NB4 (cell line): ENCODE results near the gene POLR2H.

Experiments used
- DNase-seq: peaks from one replicate; pipeline ENCODE4 v3.0.0; 2010; ENCODE audit warnings: low read depth
- H3K4me3 ChIP-seq: one replicate; pipeline ENCODE4 v1.5.1; 2011; ENCODE audit warnings: mild to moderate bottlenecking, low read depth, low read length, moderate library complexity
- MYC ChIP-seq: IDR thresholded peaks from 2 replicates; pipeline ENCODE4 v1.6.1; 2011; ENCODE audit warnings: low read depth, low read length
- POLR2A ChIP-seq: IDR thresholded peaks from 2 replicates; pipeline ENCODE4 v1.6.1; 2011; ENCODE audit warnings: mild to moderate bottlenecking; ENCODE audit not compliant: insufficient read length; ENCODE audit errors: extremely low read depth
- TF ChIP-seq, protein P1 (sequence below): IDR thresholded peaks from one replicate; pipeline ENCODE4 v1.5.1; 2012; ENCODE audit warnings: low read depth, low read length
- TF ChIP-seq, protein P2 (sequence below): IDR thresholded peaks from 2 replicates; pipeline ENCODE4 v1.6.1; 2011; ENCODE audit warnings: low read depth, low read length

Gene POLR2H

DNA sequence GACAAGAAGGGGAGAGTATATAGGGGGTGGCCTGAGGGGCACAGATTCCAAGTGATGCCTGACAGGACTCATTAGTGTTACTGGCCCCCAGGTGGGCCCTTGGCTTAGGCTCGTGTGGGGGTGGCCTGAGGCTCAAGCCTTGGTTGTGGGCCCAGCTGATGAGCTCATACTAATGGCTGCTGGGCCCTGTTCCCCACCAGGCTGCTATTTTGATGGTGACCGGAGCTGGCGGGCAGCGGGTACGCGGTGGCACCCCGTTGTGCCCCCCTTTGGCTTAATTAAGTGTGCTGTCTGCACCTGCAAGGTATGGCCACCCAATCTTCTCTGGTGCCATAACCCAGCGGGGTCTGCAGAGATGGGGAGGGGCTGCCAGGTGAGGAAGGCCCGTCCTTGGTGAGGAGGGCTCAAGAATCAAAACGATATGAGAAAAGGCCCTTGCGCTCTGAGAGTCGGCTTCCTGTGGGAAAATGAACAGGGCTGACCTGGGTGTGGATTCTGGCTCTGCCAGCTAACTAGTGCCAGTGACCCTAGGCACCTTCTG is 25.7 kb downstream of the POLR2H start:
- no peak overlapping the region for H3K4me3 ChIP-seq
- no peak for TF ChIP-seq POLR2A
- no peak for TF ChIP-seq MYC
- TF ChIP-seq, protein P1, sequence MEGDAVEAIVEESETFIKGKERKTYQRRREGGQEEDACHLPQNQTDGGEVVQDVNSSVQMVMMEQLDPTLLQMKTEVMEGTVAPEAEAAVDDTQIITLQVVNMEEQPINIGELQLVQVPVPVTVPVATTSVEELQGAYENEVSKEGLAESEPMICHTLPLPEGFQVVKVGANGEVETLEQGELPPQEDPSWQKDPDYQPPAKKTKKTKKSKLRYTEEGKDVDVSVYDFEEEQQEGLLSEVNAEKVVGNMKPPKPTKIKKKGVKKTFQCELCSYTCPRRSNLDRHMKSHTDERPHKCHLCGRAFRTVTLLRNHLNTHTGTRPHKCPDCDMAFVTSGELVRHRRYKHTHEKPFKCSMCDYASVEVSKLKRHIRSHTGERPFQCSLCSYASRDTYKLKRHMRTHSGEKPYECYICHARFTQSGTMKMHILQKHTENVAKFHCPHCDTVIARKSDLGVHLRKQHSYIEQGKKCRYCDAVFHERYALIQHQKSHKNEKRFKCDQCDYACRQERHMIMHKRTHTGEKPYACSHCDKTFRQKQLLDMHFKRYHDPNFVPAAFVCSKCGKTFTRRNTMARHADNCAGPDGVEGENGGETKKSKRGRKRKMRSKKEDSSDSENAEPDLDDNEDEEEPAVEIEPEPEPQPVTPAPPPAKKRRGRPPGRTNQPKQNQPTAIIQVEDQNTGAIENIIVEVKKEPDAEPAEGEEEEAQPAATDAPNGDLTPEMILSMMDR, result no peak
- DNase-seq, result no peak

DNA sequence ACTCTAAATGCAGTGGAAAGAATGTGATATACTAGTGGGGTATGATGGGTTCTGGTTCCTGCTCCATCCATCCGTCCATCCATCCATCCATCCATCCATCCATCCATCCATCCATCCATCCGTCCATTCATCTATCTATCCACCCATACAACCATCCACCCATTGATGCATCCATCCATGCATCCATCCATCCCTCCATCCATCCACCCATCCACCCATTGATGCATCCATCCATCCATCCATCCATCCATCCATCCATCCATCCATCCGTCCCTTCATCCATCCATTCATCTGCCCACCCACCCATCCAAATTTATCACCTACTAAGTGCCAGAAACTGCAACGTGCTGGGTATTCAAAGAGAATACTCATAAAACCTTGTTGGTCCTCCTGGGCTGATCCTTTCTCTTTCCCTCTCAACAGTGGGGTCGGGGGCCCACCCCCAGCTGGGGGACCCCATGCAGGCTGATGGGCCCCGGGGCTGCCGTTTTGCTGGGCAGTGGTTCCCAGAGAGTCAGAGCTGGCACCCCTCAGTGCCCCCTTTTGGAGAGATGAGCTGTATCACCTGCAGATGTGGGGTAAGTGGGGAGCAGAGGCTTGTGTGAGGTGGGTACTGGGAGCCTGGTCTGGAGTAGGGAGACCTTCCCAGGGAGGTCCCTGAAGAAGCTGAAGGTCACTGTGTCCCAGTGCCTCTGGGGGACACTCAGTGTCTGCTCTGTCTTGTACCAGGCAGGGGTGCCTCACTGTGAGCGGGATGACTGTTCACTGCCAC is 26.8 kb downstream of the POLR2H start:
- TF ChIP-seq, protein P1, result no peak
- TF ChIP-seq POLR2A (no peak), MYC (no peak)
- TF ChIP-seq, protein P2, sequence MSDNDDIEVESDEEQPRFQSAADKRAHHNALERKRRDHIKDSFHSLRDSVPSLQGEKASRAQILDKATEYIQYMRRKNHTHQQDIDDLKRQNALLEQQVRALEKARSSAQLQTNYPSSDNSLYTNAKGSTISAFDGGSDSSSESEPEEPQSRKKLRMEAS, result no peak
- no peak for DNase-seq
- no peak overlapping the region for H3K4me3 ChIP-seq

DNA sequence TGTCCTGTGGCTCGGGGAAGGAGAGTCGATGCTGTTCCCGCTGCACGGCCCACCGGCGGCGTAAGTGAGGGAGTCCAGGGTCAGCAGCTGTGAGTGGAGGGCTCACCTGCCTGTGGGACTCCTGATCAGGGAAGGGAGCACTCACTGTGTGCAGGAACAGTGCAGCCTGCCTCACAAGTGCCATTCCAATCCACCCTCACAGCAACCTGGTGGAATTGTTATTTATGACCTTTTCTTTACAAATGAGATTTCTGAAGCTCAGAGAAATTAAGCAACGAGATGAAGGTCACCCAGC is 27.4 kb downstream of the POLR2H start:
- TF ChIP-seq, protein P2, result no peak
- TF ChIP-seq, protein P1, result no peak
- TF ChIP-seq POLR2A (no peak), MYC (no peak)
- H3K4me3 ChIP-seq, result no peak overlapping the region
- no peak for DNase-seq

DNA sequence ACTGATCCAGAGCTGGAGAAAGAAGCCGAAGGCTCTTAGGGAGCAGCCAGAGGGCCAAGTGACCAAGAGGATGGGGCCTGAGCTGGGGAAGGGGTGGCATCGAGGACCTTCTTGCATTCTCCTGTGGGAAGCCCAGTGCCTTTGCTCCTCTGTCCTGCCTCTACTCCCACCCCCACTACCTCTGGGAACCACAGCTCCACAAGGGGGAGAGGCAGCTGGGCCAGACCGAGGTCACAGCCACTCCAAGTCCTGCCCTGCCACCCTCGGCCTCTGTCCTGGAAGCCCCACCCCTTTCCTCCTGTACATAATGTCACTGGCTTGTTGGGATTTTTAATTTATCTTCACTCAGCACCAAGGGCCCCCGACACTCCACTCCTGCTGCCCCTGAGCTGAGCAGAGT is 27.9 kb downstream of the POLR2H start:
- no peak overlapping the region for H3K4me3 ChIP-seq
- no peak for DNase-seq
- TF ChIP-seq, protein P2, result no peak
- TF ChIP-seq POLR2A (no peak), MYC (no peak)
- TF ChIP-seq, protein P1, result no peak

DNA sequence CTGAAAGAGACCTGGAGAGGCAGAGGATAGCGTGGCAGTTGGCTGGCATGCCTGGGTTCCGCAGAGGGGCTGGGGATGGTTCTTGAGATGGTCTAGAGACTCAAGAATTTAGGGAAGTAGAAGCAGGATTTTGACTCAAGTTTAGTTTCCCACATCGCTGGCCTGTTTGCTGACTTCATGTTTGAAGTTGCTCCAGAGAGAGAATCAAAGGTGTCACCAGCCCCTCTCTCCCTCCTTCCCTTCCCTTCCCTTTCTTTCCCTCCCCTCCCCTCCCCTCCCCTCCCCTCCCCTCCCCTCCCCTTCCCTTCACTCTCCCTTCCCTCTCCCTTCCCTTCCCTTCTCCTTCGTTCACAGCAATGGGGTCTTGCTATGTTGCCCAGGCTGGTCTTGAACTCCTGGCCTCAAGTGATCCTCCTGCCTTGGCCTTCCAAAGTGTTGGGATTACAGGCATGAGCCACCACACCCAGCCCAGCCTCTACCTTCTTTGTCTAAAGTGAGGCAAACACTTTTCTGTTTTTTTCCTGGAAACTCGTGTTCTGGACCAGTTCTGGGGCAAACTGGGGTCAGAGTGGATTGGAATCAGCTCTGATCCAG is 28.5 kb downstream of the POLR2H start:
- no peak overlapping the region for H3K4me3 ChIP-seq
- no peak for DNase-seq
- TF ChIP-seq MYC (no peak), POLR2A (no peak)
- TF ChIP-seq, protein P2, result no peak
- TF ChIP-seq, protein P1, result no peak

DNA sequence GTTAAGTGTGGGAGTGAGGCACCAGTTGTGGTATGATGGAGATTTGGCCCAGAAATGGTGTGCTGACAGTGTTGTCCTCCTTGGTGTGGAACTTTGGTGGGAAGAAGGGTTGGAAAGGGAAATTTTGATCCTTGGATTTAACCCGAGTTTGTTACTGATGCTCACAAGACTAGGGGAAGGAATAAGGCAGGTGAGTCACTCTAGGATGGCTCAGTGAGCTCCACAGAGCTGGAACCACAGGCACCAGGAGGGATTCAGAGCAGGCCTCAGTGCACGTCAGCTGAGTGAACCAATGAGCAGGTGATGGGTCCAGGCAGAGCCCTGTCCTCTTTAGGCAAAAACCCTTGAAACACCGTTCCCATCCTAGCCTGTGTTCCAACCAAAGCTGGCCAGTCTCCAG is 29.8 kb downstream of the POLR2H start:
- DNase-seq, result no peak
- TF ChIP-seq, protein P2, result no peak
- TF ChIP-seq, protein P1, result no peak
- TF ChIP-seq POLR2A (no peak), MYC (no peak)
- no peak overlapping the region for H3K4me3 ChIP-seq
